GM18870 (cell line): ENCODE data around the gene GPRC5D.

Source experiments
- ATAC-seq: cut with Tn5 transposase; IDR thresholded peaks from one replicate; pipeline ENCODE4 v1.9.1; 2021; ENCODE audit warnings: moderate library complexity; ENCODE audit not compliant: unreplicated experiment

GPRC5D gene

GRCh38 chr12:12938541-12938940 lies 13.4 kb downstream of the GPRC5D start:
- no peak for ATAC-seq

GRCh38 chr12:12936983-12937491 lies 14.9 kb downstream of the GPRC5D start:
- ATAC-seq, result no peak

- ATAC-seq, result no peak
Observed at GRCh38 chr12:12934556-12934955, 17.4 kb downstream of the GPRC5D start.

DNA sequence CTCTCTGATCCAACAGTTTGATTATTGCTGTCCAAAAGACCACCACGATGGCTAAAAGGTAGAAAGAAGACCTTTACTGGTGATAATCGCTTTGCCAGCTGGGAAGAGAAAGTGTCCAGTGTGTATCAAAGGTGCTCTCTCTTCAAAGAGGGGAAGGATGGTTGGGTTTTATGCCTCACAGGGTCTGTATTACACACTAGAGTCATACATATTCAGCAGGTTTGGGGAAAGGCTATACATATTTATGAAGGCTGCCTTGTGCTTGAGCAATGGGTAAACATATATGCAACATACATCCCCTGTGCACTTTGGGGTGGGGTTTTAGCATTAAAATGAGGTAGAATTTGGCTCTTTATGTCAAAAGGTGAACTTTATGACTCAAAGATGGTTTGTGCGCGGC lies 18.2 kb downstream of the GPRC5D start:
- no peak for ATAC-seq

- ATAC-seq, result no peak
Observed at GRCh38 chr12:12930633-12931219, 21.2 kb downstream of the GPRC5D start.

DNA sequence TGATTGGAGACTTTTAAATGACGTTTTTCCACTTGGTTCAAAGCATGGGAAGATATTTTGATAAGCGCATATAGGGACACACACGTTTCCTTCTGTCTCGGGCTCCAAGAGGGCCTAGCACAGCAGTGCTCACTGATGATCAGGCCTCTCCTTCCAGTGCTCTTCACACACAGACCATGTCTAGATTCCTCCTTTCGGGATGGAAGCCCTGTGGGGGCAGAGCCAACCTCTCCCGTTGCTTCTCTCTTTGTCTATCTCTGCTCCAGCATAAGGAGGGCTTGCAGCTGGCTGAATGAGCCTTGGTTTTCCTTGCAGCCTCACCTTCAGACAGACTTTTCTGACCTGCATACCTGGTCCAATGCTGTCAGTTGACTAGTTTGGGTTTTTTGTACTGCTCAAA lies 22.3 kb downstream of the GPRC5D start:
- ATAC-seq, result no peak

GRCh38 chr12:12927211-12928079 lies 24.5 kb downstream of the GPRC5D start:
- no peak for ATAC-seq

GRCh38 chr12:12926571-12927071 lies 25.3 kb downstream of the GPRC5D start:
- ATAC-seq, result no peak

GRCh38 chr12:12925388-12925787 lies 26.6 kb downstream of the GPRC5D start:
- ATAC-seq, result no peak

- no peak for ATAC-seq
Observed at GRCh38 chr12:12924169-12924568, 27.8 kb downstream of the GPRC5D start.

- ATAC-seq, result no peak
Observed at GRCh38 chr12:12922978-12923377, 29.0 kb downstream of the GPRC5D start.

DNA sequence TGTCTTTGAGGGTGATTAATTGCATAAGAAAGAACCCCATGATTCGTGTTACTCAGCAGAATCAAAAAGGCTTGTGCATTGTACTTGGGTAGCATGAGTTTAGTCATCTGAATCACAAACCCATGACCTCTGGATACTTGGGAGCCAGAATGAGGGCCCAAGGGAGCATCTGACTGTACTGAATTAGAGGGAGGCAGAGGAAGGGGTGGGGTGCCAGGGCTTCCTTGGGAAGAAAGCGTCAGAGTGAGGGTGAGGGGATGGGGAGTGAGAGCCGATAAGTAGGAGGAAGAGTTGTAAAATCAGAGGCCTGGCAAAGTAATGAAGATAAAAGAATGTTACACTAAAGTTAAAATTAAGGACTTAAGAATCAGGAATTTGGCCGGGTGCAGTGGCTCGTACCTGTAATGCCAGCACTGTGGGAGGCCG lies 29.8 kb downstream of the GPRC5D start:
- ATAC-seq, result no peak

DNA sequence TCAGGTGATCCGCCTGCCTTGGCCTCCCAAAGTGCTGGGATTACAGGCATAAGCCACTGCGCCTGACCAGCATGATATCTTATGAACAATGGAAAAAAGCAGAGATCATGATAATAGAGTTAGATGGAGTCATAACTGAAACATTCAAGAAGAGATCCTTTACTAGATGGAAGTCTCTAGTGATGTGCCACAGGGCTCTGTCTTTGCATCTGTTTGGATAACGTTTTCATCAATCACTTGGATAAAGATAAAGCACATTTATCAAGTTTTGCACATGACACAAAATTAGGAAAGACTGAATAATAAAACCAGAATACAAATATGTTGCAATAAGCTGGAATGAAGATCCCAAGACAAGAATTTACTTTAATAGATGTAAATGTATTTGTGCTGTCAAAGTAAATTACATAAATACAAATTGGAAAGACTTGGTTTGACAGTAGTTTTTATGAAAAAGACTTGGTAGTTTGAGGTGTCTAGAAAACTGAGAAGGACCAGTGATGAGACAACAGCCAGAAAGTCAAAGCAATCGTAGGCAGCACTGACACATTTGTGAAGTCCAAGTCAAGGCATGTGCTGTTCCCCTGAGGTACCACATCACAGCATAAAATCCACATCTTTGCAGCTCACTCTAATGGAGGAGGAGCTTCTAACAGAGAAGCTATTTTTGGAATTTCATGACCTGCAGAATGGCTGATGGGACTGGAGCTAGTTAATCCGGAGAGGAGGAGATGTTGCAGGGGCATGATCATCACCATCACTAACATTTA lies 32.1 kb downstream of the GPRC5D start:
- no peak for ATAC-seq

- no peak for ATAC-seq
Observed at GRCh38 chr12:12918781-12919389, 33.1 kb downstream of the GPRC5D start.

DNA sequence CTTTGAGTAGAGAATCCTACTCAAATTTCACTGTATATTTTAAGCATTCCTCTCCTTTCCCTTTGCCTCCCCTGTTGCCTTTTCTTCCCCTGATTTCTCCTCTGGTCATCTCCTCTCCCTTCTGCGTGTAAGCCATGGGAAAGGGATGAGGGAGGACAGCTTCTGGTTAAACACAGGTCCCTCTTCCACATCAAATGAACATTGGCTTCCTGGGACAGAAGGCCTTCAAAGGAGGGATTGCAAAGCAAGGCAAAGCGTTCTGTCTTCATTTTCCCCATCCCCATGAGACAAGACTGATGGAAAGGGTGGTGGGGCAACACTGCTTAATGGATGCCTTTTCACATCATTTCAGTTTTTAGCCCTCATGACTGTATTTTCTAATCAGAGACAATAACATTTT lies 34.5 kb downstream of the GPRC5D start:
- no peak for ATAC-seq

DNA sequence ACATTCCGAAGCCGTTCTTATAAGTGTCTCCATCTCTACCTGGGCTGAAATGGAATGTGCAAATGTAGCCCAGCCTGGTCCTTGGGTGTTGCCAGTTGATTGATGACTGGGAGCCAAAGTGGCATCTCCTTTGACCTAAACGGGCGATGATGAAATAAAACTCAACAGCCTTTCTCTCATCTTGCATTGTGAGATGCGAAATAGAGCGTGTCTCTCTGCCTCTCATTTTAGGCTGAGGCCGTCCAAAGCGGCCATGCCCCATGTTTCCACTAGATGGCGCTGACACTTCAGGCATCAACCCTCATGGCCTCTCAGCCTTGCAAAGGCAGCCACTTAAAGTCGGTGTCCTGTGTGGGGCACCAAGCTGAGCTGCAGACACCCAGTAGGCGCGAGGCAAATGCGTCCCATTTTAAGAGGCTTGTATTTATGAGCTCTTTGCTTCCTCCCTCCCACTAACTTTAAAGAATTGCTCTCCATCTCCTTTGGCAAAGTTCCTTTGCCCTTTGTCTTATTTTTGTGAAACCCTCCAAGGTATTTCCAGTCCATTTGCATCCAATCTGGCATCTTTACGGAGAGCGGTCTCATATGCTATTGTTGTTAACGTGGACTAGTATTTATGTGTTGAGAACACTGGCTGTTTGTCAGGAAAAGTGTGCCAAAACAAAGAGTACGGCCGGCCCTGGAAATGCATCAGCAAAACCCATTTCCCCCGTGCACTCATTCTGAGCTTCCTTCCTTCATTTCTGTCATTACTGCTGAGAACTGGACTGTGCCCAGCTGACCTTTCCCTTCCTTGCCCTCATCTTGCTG lies 35.6 kb downstream of the GPRC5D start:
- peak; percentile 83 for ATAC-seq

- ATAC-seq, result no peak
Observed at GRCh38 chr12:12915656-12916055, 36.3 kb downstream of the GPRC5D start.

GRCh38 chr12:12912711-12913110 lies 39.3 kb downstream of the GPRC5D start:
- ATAC-seq, result no peak

DNA sequence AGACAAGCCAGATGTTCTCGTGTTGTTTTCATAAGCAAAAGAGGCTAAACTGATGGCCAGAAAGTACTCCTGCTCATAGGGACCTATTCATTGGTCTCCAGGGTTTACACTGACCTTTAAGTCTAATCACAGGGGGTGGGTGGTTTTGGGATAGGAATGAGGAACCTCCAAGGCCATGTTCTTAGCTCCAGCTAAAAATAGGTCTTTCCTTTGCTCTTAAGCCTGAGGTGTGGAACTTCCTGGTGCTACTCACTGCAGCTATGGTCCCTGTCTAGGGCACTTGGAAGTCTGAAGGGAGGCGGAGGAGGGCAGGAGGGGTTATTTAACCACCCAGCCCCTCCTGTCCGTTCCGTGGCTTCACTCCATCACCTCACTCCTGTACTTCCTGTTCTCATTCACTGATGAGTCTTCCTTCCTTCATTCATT lies 42.0 kb downstream of the GPRC5D start:
- ATAC-seq, result no peak
